Measurements from ENCODE around the gene PNLIP. TPM values are rescaled to one million over a fixed set of nuclear protein-coding genes. Genes with fewer than 3 reads are reported as not detected.

The PNLIP gene
- total RNA-seq, 2 experiments from 2014 or later = not detected

DNA sequence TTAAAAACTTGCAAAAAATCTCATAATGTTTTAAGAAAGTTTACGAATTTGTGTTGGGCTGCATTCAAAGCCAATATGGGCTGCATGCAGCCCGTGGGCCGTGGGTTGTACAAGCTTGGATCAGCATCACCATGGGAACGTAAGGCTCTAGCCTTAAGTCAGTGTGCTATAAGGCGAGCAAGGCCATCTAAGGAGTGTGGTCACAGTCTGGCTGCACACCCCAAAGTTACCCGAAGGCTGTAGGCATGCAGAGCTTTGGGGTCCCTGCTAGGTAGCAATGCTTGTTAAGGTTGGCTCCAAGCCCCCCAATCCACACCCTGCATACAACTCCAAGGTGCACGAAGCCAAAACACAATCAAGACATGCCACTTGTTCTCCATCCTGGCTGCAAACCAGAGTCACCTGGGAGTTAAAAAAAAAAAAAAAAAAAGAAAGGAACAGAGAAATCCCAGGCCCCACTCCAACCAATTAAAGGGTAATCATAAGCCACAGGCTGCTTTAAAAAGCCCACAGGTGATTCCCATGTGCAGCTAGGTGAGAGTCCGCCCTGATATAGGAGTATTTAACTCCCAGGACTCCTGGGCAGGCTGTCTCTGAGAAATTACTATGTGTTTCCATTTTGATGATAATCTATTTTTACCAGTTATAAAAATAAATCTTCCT, 66.5 kb downstream of the PNLIP start:
- ChIA-PET POLR2A (no interaction called here), CTCF (no interaction called here)

DNA sequence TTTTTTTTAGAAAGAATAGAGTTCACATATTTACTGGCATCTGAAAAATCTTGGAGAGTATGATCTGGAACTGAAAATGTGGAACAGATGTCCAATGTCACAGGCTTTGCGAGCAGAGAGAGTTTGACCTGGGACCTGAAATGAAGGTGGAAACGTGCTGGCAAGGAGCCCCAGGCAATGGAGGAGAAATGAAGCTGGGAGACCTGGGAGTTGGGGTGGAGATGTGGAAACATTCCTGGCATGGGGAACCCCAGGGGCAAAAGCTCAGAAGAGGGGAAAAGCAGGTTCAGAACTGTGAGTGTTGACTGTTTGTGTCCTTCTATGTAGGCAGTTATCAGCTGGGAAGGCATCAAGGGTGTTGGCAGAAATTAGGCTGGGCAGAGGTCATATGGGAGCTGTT, 67.7 kb downstream of the PNLIP start:
- CTCF ChIA-PET = no interaction called here
- POLR2A ChIA-PET = no interaction called here

DNA sequence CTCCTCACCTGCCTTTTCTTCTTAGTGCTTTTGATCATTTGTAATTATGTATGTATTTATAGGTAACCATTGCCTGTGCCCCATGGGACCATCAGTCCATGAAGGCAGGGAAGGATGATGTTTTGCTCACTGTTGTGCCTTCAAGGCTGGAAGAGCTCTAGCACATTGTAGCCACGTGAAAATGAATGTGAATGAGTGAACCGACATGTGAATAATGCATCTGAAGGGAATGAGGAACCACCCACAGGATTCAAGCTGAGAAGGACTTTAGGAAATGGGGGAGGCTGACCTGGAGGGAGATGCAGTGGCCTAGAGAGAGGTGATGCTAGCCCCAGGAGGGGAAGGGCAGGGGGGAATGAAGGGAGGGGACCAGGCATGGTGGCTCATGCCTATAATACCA, 69.1 kb downstream of the PNLIP start:
- ChIA-PET CTCF (no interaction called here), POLR2A (no interaction called here)

DNA sequence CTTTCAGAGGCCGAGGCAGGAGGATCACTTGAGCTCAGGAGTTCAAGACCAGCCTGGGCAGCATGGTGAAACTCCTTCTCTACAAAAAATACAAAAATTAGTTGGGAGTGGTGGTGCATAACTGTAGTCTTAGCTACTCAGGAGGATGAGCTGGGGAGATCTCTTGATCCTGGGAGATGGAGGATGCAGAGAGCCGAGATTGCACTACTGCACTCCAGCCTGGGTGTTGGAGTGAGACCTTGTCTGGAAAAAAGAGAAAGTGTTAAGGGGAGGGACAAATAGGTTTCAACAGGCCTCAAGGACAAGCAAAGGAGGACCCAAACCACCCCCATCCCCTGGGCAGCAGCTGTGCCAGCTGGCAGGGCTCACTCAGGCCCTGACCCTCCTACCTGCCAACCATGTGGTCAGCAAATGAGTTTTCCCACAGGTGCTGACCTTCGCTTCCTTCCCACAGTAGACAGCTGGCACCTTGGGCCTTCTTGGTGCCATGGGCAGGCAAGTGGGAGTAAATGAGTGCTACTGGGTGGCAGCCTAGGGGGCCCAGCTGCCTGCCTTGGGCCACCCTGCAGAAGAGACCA, 69.6 kb downstream of the PNLIP start:
- CTCF ChIA-PET = no interaction called here

More for the DNA sequence above, 69.6 kb downstream of the PNLIP start:
- POLR2A ChIA-PET = no interaction called here

Other genes starting within 250 kb of the PNLIP start
- gene CCDC172, start 221.5 kb upstream of the PNLIP start, total RNA-seq = not detected
- not detected for gene PNLIPRP3, start 118.1 kb upstream of the PNLIP start, total RNA-seq
- not detected for gene PNLIPRP1, start 45.0 kb downstream of the PNLIP start, total RNA-seq
- gene PNLIPRP2, start 75.0 kb downstream of the PNLIP start, total RNA-seq = not detected
- gene HSPA12A, start 196.6 kb downstream of the PNLIP start, total RNA-seq = not detected

Data from activated CD8-positive, alpha-beta memory T cell treated with anti-CD3 and anti-CD28 coated beads for 36 hours (primary cell).